Mesenchymal stem cell (in vitro differentiated cells and primary cell): ENCODE measurements around the gene ABI2.
"Not testable (repeated sequence)": the region's sequence is repeated elsewhere in the genome, so short reads cannot be mapped to it uniquely, and the experiment has no call there.

ENCODE experiments used
- DNase-seq: peaks from one replicate; pipeline ENCODE4 v3.0.0-alpha.2; 2013
- H2AFZ ChIP-seq: one replicate; pipeline ENCODE4 v1.6.1; 2013; ENCODE audit warnings: low read depth, mild to moderate bottlenecking, control low read depth, inconsistent platforms, low read length, moderate library complexity
- H2AK5ac ChIP-seq: 2 replicates; pipeline ENCODE4 v1.6.1; 2013; ENCODE audit warnings: low read length, moderate library complexity, mild to moderate bottlenecking, inconsistent platforms; ENCODE audit not compliant: severe bottlenecking
- H2BK120ac ChIP-seq: one replicate; pipeline ENCODE4 v1.6.1; 2013; ENCODE audit warnings: low read depth, mild to moderate bottlenecking, inconsistent platforms, low read length, moderate library complexity
- H2BK12ac ChIP-seq, 2 experiments: one replicate each; pipeline ENCODE4 v1.6.1; 2013; ENCODE audit warnings: inconsistent platforms in 2 of 2, low read length in 2 of 2, mild to moderate bottlenecking in 2 of 2, moderate library complexity in 2 of 2, control low read depth in 1 of 2
- H2BK15ac ChIP-seq: one replicate; pipeline ENCODE4 v1.6.1; 2013; ENCODE audit warnings: mild to moderate bottlenecking, low read depth, inconsistent platforms; ENCODE audit not compliant: poor library complexity, severe bottlenecking
- H2BK5ac ChIP-seq: 2 replicates; pipeline ENCODE4 v1.6.1; 2013; ENCODE audit warnings: low read depth, mild to moderate bottlenecking, low read length, control low read depth, inconsistent platforms; ENCODE audit not compliant: poor library complexity, severe bottlenecking
- H3K14ac ChIP-seq, 2 experiments: one replicate each; pipeline ENCODE4 v1.6.1; 2013; ENCODE audit warnings: inconsistent platforms in 2 of 2, low read length in 2 of 2, control low read depth in 1 of 2, mild to moderate bottlenecking in 1 of 2, moderate library complexity in 1 of 2
- H3K18ac ChIP-seq, 2 experiments: one replicate each; pipeline ENCODE4 v1.6.1; 2013; ENCODE audit warnings: inconsistent platforms in 2 of 2, low read length in 2 of 2, control low read depth in 1 of 2, low read depth in 1 of 2, mild to moderate bottlenecking in 1 of 2
- H3K23ac ChIP-seq, 2 experiments: one replicate each; pipeline ENCODE4 v1.6.1; 2013; ENCODE audit warnings: inconsistent platforms in 2 of 2, low read length in 2 of 2, mild to moderate bottlenecking in 2 of 2, moderate library complexity in 2 of 2, control low read depth in 1 of 2
- H3K27ac ChIP-seq: 2 replicates; pipeline ENCODE4 v1.5.1; 2013; ENCODE audit warnings: mild to moderate bottlenecking, moderate library complexity, low read length, control low read depth, inconsistent platforms; ENCODE audit not compliant: poor library complexity, severe bottlenecking
- H3K27me3 ChIP-seq, 2 experiments: 2 replicates each; pipeline versions ENCODE4 v1.6.1 to v1.7.0; 2013; ENCODE audit warnings: low read length in 2 of 2, mild to moderate bottlenecking in 2 of 2, moderate library complexity in 2 of 2, control low read depth in 1 of 2, inconsistent platforms in 1 of 2; ENCODE audit not compliant: control insufficient read depth in 1 of 2, insufficient read depth in 1 of 2
- H3K36me3 ChIP-seq, 2 experiments: 2 replicates each; pipeline versions ENCODE4 v1.6.1 to v1.7.0; 2013; ENCODE audit warnings: low read length in 2 of 2, control low read depth in 1 of 2, inconsistent platforms in 1 of 2, low read depth in 1 of 2, mild to moderate bottlenecking in 1 of 2; ENCODE audit not compliant: insufficient read depth in 2 of 2, control insufficient read depth in 1 of 2
- H3K4ac ChIP-seq, 2 experiments: one replicate each; pipeline ENCODE4 v1.6.1; 2013; ENCODE audit warnings: inconsistent platforms in 2 of 2, low read length in 2 of 2, mild to moderate bottlenecking in 2 of 2, moderate library complexity in 2 of 2, control low read depth in 1 of 2, low read depth in 1 of 2
- H3K4me1 ChIP-seq: 2 replicates; pipeline ENCODE4 v1.6.1; 2013; ENCODE audit warnings: low read depth, low read length, control low read depth; ENCODE audit not compliant: control insufficient read depth, insufficient read depth
- H3K4me2 ChIP-seq: 2 replicates; pipeline ENCODE4 v1.6.1; 2013; ENCODE audit warnings: low read length, mild to moderate bottlenecking, inconsistent platforms; ENCODE audit not compliant: poor library complexity, severe bottlenecking
- H3K4me3 ChIP-seq, 2 experiments: 2 replicates each; pipeline versions ENCODE4 v1.5.1 to v1.7.0; 2013; ENCODE audit warnings: low read length in 2 of 2, mild to moderate bottlenecking in 2 of 2, control low read depth in 1 of 2, low read depth in 1 of 2; ENCODE audit not compliant: insufficient read depth in 1 of 2
- H3K79me1 ChIP-seq: replicated peaks from 2 replicates; pipeline ENCODE4 v1.6.1; 2013; ENCODE audit warnings: mild to moderate bottlenecking, control low read depth, low read length, inconsistent platforms; ENCODE audit not compliant: poor library complexity, severe bottlenecking
- H3K9ac ChIP-seq: 2 replicates; pipeline ENCODE4 v1.7.0; 2013; ENCODE audit warnings: mild to moderate bottlenecking, low read length, moderate library complexity
- H3K9me3 ChIP-seq: 2 replicates; pipeline ENCODE4 v1.7.0; 2013; ENCODE audit warnings: mild to moderate bottlenecking, low read length; ENCODE audit not compliant: control insufficient read depth
- H4K8ac ChIP-seq: one replicate; pipeline ENCODE4 v1.6.1; 2013; ENCODE audit warnings: inconsistent platforms, mild to moderate bottlenecking, low read length, moderate library complexity
- H4K91ac ChIP-seq: one replicate; pipeline ENCODE4 v1.6.1; 2013; ENCODE audit warnings: mild to moderate bottlenecking, low read length, inconsistent platforms
- WGBS: methylation state at CpG from one replicate; pipeline ENCODE4 v1.1.7; 2013; ENCODE audit warnings: mixed read lengths; 5-methylcytosine and 5-hydroxymethylcytosine counted together

The ABI2 gene

GRCh38 chr2:203361922-203362321 lies 33.7 kb downstream of the ABI2 start:
- H3K9me3 ChIP-seq, result no peaks in the 10 kb centered on the region
- no peak overlapping the region for H3K23ac ChIP-seq
- H3K4me1 ChIP-seq, result peaks cover 8% of the 10 kb centered on the region
- no peak overlapping the region for H2BK12ac ChIP-seq
- H2BK15ac ChIP-seq, result no peak overlapping the region
- H3K79me1 ChIP-seq, result peaks cover 17% of the 10 kb centered on the region
- H3K36me3 ChIP-seq, result peaks cover 2 to 5% of the 10 kb centered on the region in 2 experiments
- H2BK120ac ChIP-seq, result no peak overlapping the region
- H2AK5ac ChIP-seq, result no peak overlapping the region
- DNase-seq, result no peak
- H2BK5ac ChIP-seq, result no peak overlapping the region
- H3K18ac ChIP-seq, result no peak overlapping the region
- H3K27ac ChIP-seq, result no peak overlapping the region
- no peak overlapping the region for H4K91ac ChIP-seq
- H3K9ac ChIP-seq, result no peak overlapping the region
- H3K4me2 ChIP-seq, result no peak overlapping the region
- H3K27me3 ChIP-seq, result no peaks in the 10 kb centered on the region
- no peak overlapping the region for H4K8ac ChIP-seq
- H3K4me3 ChIP-seq, result no peak overlapping the region
- H3K14ac ChIP-seq, result no peak overlapping the region
- no peak overlapping the region for H2AFZ ChIP-seq
- H3K4ac ChIP-seq, result no peak overlapping the region

- Histone ChIP-seq H3K4ac (no peak overlapping the region), H3K27ac (no peak overlapping the region), H2BK5ac (no peak overlapping the region), H4K91ac (no peak overlapping the region), H3K27me3 (no peaks in the 10 kb centered on the region), H3K4me2 (no peak overlapping the region), H2BK12ac (no peak overlapping the region), H2BK15ac (no peak overlapping the region), H2AFZ (no peak overlapping the region), H3K9ac (no peak overlapping the region), H3K9me3 (no peaks in the 10 kb centered on the region), H3K4me1 (peaks cover 1% of the 10 kb centered on the region), H4K8ac (no peak overlapping the region), H2AK5ac (no peak overlapping the region), H3K18ac (no peak overlapping the region), H2BK120ac (no peak overlapping the region), H3K23ac (no peak overlapping the region), H3K36me3 (peaks cover 3 to 13% of the 10 kb centered on the region in 2 experiments), H3K14ac (no peak overlapping the region), H3K79me1 (peaks cover 17% of the 10 kb centered on the region), H3K4me3 (no peak overlapping the region)
- 100% methylated on average over 3 of the region's 5 CpGs for WGBS
- DNase-seq, result no peak
Measured at GRCh38 chr2:203366639-203367466, 38.7 kb downstream of the ABI2 start.

GRCh38 chr2:203372706-203373105 lies 44.5 kb downstream of the ABI2 start:
- not testable (repeated sequence) for H3K36me3 ChIP-seq, H3K27me3 ChIP-seq, H3K23ac ChIP-seq, H2AK5ac ChIP-seq, H3K27ac ChIP-seq, H2BK120ac ChIP-seq, H3K4me3 ChIP-seq, H3K18ac ChIP-seq, H3K4ac ChIP-seq, DNase-seq, H3K9me3 ChIP-seq, H2AFZ ChIP-seq, H2BK12ac ChIP-seq, H4K8ac ChIP-seq, H3K4me2 ChIP-seq, H3K4me1 ChIP-seq, H2BK15ac ChIP-seq, H3K9ac ChIP-seq, H2BK5ac ChIP-seq, H4K91ac ChIP-seq, H3K14ac ChIP-seq
- H3K79me1 ChIP-seq, result peaks cover 22% of the 10 kb centered on the region
- 93% methylated on average over 15 of the region's 31 CpGs for WGBS

- Histone ChIP-seq H2BK15ac (no peak overlapping the region), H3K4me3 (no peak overlapping the region), H3K18ac (no peak overlapping the region), H3K14ac (no peak overlapping the region), H3K27ac (no peak overlapping the region), H3K23ac (no peak overlapping the region), H3K79me1 (peaks cover 17% of the 10 kb centered on the region), H3K27me3 (no peaks in the 10 kb centered on the region), H3K4ac (no peak overlapping the region), H3K36me3 (peaks cover 3% of the 10 kb centered on the region in 2 experiments), H4K91ac (no peak overlapping the region), H3K9me3 (no peaks in the 10 kb centered on the region), H4K8ac (no peak overlapping the region), H2AFZ (no peak overlapping the region), H2BK120ac (no peak overlapping the region), H2BK5ac (no peak overlapping the region), H3K4me1 (peaks cover 5% of the 10 kb centered on the region), H3K4me2 (no peak overlapping the region), H2AK5ac (no peak overlapping the region), H3K9ac (no peak overlapping the region), H2BK12ac (no peak overlapping the region)
- no peak for DNase-seq
Measured at GRCh38 chr2:203376173-203376572, 48.0 kb downstream of the ABI2 start.
